Type B pancreatic cell (in vitro differentiated cells): ENCODE results near the gene FAM236B. TPM values are rescaled to one million over a fixed set of nuclear protein-coding genes. Genes with fewer than 3 reads are reported as not detected.
"Not testable (repeated sequence)": the region's sequence is repeated elsewhere in the genome, so short reads cannot be mapped to it uniquely, and the experiment has no call there.

Source experiments
- DNase-seq: peaks from one replicate; pipeline ENCODE4 v3.0.0; 2021; ENCODE audit warnings: mixed read lengths; ENCODE audit not compliant: unreplicated experiment; ENCODE audit errors: extremely low spot score
- H3K27ac Mint-ChIP-seq: 2 replicates; pipeline ENCODE4 v1.8.0; 2021; ENCODE audit warnings: mild to moderate bottlenecking, mixed read lengths
- H3K27me3 Mint-ChIP-seq: 2 replicates; pipeline ENCODE4 v1.8.0; 2021; ENCODE audit warnings: mixed read lengths
- H3K36me3 Mint-ChIP-seq: 2 replicates; pipeline ENCODE4 v1.8.0; 2021; ENCODE audit warnings: mixed read lengths
- H3K4me1 Mint-ChIP-seq: one replicate; pipeline ENCODE4 v1.8.0; 2021; ENCODE audit warnings: mixed read lengths; ENCODE audit not compliant: unreplicated experiment
- H3K4me3 Mint-ChIP-seq: 2 replicates; pipeline ENCODE4 v1.8.0; 2021; ENCODE audit warnings: mild to moderate bottlenecking, mixed read lengths
- H3K9me3 Mint-ChIP-seq: 2 replicates; pipeline ENCODE4 v1.8.0; 2021; ENCODE audit warnings: mixed read lengths
- CTCF ChIP-seq: fragments of 200-600 bp; sonication (generic); conservative IDR thresholded peaks from 2 replicates; pipeline ENCODE4 v1.5.0; 2021; ENCODE audit warnings: antibody characterized with exemption, mild to moderate bottlenecking
- total RNA-seq: library from RNA; stranded (reverse); gene quantifications from 2 replicates; pipeline ENCODE4 v1.2.1, GENCODE V29; 2021; ENCODE audit warnings: low replicate concordance

Gene FAM236B
- total RNA-seq, 1 donor from 2014 or later = not detected

GRCh38 chrX:72735561-72735960 is 46.9 kb downstream of the FAM236B start:
- no peak for DNase-seq
- peaks cover 4% of the 10 kb centered on the region for H3K27me3 Mint-ChIP-seq
- H3K36me3 Mint-ChIP-seq = no peaks in the 10 kb centered on the region
- H3K27ac Mint-ChIP-seq = no peak overlapping the region
- H3K4me1 Mint-ChIP-seq = peaks cover 7% of the 10 kb centered on the region
- H3K4me3 Mint-ChIP-seq = no peak overlapping the region
- no peak for TF ChIP-seq CTCF
- H3K9me3 Mint-ChIP-seq = no peaks in the 10 kb centered on the region

DNA sequence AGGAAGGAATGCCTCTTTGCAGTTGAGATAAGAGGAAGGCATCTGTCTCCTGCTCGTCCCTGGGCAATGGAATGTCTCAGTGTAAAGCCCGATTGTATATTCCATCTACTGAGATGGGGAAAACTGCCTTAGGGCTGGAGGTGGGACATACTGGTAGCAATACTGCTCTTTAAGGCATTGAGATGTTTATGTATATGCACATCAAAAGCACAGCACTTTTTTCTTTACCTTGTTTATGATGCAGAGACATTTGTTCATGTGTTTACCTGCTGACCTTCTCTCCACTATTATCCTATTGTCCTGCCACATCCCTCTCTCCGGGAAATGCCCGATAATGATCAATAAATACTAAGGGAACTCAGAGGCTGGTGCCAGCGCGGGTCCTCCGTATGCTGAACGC is 48.8 kb downstream of the FAM236B start:
- H3K36me3 Mint-ChIP-seq, H3K4me1 Mint-ChIP-seq, H3K27ac Mint-ChIP-seq, DNase-seq, H3K27me3 Mint-ChIP-seq, H3K4me3 Mint-ChIP-seq, H3K9me3 Mint-ChIP-seq: not testable (repeated sequence)

Other genes with a start within 250 kb of the FAM236B start
- 30.3 and 32.4 TPM in 2 replicates for gene HDAC8, start 209.8 kb downstream of the FAM236B start, total RNA-seq
- gene PHKA1, start 68.4 kb downstream of the FAM236B start, total RNA-seq = 10.9 and 16.5 TPM in 2 replicates
- gene DMRTC1B, start 5.8 kb downstream of the FAM236B start, total RNA-seq = 1.9 and 2.2 TPM in 2 replicates
- not detected in 2 replicates for gene FAM236D, start 25.6 kb upstream of the FAM236B start, total RNA-seq
- not detected in 2 replicates for gene FAM236C, start 130.0 kb upstream of the FAM236B start, total RNA-seq
- not detected in 2 replicates for gene FAM236A, start 155.5 kb upstream of the FAM236B start, total RNA-seq
- 0.51 and 1.2 TPM in 2 replicates for gene DMRTC1, start 161.2 kb upstream of the FAM236B start, total RNA-seq
- gene PABPC1L2B, start 220.3 kb upstream of the FAM236B start, total RNA-seq = 0.17 TPM in 1 of 2 replicates, not detected in the other